SK-N-SH treated with all-trans-retinoic acid at 6 μM for 48 hours (cell line): ENCODE results near the gene ACOX3.
A peak's percentile ranks its signal among the peaks of the same experiment; 100 is the strongest.
"Not testable (repeated sequence)": the region's sequence is repeated elsewhere in the genome, so short reads cannot be mapped to it uniquely, and the experiment has no call there.

Source experiments
- ATAC-seq: fragments of 200-7000 bp; cut with Tn5 transposase; 3 replicates; pipeline ENCODE4 v1.9.1; 2020; ENCODE audit warnings: mild to moderate bottlenecking, moderate library complexity
- ARNTL ChIP-seq: fragments of 450-650 bp; formaldehyde crosslinking; IDR thresholded peaks from 2 replicates; pipeline ENCODE4 v1.5.0; 2020; ENCODE audit warnings: low read depth, mild to moderate bottlenecking, moderate library complexity, borderline replicate concordance
- BACH2 ChIP-seq: fragments of 250-450 bp; sonication (Bioruptor Pico); IDR thresholded peaks from 2 replicates; pipeline ENCODE4 v1.9.0; 2021; ENCODE audit warnings: mild to moderate bottlenecking, borderline replicate concordance
- CSDC2 ChIP-seq: fragments of 250-450 bp; sonication (Bioruptor Pico); IDR thresholded peaks from 2 replicates; pipeline ENCODE4 v1.5.0; 2020; ENCODE audit warnings: mild to moderate bottlenecking, moderate library complexity
- ESRRG ChIP-seq: fragments of 250-450 bp; sonication (Bioruptor Pico); IDR thresholded peaks from 2 replicates; pipeline ENCODE4 v1.6.1; 2021; ENCODE audit warnings: mild to moderate bottlenecking
- GLIS3 ChIP-seq: fragments of 250-450 bp; sonication (Bioruptor Pico); IDR thresholded peaks from 2 replicates; pipeline ENCODE4 v1.5.0; 2020; ENCODE audit warnings: mild to moderate bottlenecking, moderate library complexity
- ISL1 ChIP-seq: fragments of 250-450 bp; sonication (Bioruptor Pico); IDR thresholded peaks from 2 replicates; pipeline ENCODE4 v2.1.2; 2022; ENCODE audit warnings: mild to moderate bottlenecking, moderate library complexity
- OSR1 ChIP-seq: fragments of 250-450 bp; sonication (Bioruptor Pico); IDR thresholded peaks from 2 replicates; pipeline ENCODE4 v1.8.0; 2022; ENCODE audit warnings: moderate library complexity, mild to moderate bottlenecking, inconsistent platforms
- PPARA ChIP-seq: fragments of 250-450 bp; sonication (Bioruptor Pico); IDR thresholded peaks from 2 replicates; pipeline ENCODE4 v1.5.0; 2020; ENCODE audit warnings: mild to moderate bottlenecking, borderline replicate concordance
- SNAI2 ChIP-seq: fragments of 250-450 bp; sonication (Bioruptor Pico); IDR thresholded peaks from 2 replicates; pipeline ENCODE4 v1.5.0; 2020; ENCODE audit warnings: mild to moderate bottlenecking, moderate library complexity
- TCF4 ChIP-seq: fragments of 250-450 bp; sonication (Bioruptor Pico); IDR thresholded peaks from 2 replicates; pipeline ENCODE4 v1.8.0; 2021; ENCODE audit warnings: mild to moderate bottlenecking, moderate library complexity, borderline replicate concordance
- ZC3H10 ChIP-seq: fragments of 250-450 bp; sonication (Bioruptor Pico); IDR thresholded peaks from 2 replicates; pipeline ENCODE4 v1.5.1; 2021; ENCODE audit warnings: mild to moderate bottlenecking, moderate library complexity
- ZFP3 ChIP-seq: fragments of 250-450 bp; sonication (Bioruptor Pico); IDR thresholded peaks from 2 replicates; pipeline ENCODE4 v1.5.0; 2020; ENCODE audit warnings: mild to moderate bottlenecking, moderate library complexity
- ZFP30 ChIP-seq: fragments of 450-650 bp; formaldehyde crosslinking; IDR thresholded peaks from 2 replicates; pipeline ENCODE4 v1.5.0; 2022; ENCODE audit warnings: mild to moderate bottlenecking, moderate library complexity
- ZNF565 ChIP-seq: fragments of 450-650 bp; formaldehyde crosslinking; conservative IDR thresholded peaks from 2 replicates; pipeline ENCODE4 v1.5.0; 2020; ENCODE audit warnings: low read depth, mild to moderate bottlenecking, moderate library complexity
- ZNF70 ChIP-seq: fragments of 450-650 bp; formaldehyde crosslinking; IDR thresholded peaks from 2 replicates; pipeline ENCODE4 v1.5.0; 2020; ENCODE audit warnings: mild to moderate bottlenecking, moderate library complexity
- ZNF8 ChIP-seq: fragments of 450-650 bp; formaldehyde crosslinking; IDR thresholded peaks from 2 replicates; pipeline ENCODE4 v1.5.0; 2020; ENCODE audit warnings: mild to moderate bottlenecking, moderate library complexity
- TF ChIP-seq, protein P1 (sequence below): fragments of 250-450 bp; sonication (Bioruptor Pico); IDR thresholded peaks from 2 replicates; pipeline ENCODE4 v1.5.1; 2021; ENCODE audit warnings: mild to moderate bottlenecking, moderate library complexity
- TF ChIP-seq, protein P2 (sequence below): fragments of 250-450 bp; sonication (Bioruptor Pico); IDR thresholded peaks from 2 replicates; pipeline ENCODE4 v1.8.0; 2021; ENCODE audit warnings: low read depth, mild to moderate bottlenecking, moderate library complexity, borderline replicate concordance
- TF ChIP-seq, protein P3 (sequence below): fragments of 250-450 bp; sonication (Bioruptor Pico); IDR thresholded peaks from 2 replicates; pipeline ENCODE4 v1.8.0; 2020; ENCODE audit warnings: mild to moderate bottlenecking, moderate library complexity, borderline replicate concordance
- TF ChIP-seq, protein P4 (sequence below): fragments of 250-450 bp; sonication (Bioruptor Pico); IDR thresholded peaks from 2 replicates; pipeline ENCODE4 v1.5.1; 2020; ENCODE audit warnings: low read depth, mild to moderate bottlenecking, moderate library complexity

The ACOX3 gene

DNA sequence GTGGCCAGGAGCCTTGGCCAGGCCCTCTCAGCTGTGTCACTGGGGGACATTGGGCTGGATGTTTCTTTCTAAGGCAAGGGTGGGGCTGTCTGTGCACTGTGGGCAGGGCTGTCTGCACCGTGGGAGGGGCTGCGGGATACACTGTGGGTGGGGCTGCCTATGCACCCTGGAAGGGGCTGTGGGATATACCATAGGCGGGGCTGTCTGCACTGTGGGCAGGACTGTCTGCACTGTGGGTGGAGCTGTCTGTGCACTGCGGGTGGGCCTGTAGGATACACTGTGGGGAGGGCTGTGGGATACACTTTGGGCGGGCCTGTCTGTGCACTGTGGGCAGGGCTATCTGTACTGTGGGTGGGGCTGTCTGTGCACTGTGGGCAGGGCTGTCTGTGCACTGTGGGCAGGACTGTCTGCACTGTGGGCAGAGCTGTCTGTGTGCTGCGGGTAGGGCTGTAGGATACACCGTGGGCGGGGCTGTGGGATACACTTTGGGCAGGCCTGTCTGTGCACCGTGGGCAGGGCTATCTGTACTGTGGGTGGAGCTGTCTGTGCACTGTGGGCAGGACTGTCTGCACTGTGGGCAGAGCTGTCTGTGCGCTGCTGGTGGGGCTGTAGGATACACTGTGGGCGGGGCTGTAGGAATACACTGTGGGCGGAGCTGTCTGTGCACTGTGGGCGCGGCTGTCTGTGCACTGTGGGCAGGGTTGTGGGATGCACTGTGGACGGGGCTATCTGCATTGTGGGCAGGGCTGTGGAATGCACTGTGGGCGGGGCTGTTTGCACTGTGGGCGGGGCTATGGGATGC lies 31.1 kb downstream of the ACOX3 start:
- no peak for TF ChIP-seq PPARA
- TF ChIP-seq, protein P1, sequence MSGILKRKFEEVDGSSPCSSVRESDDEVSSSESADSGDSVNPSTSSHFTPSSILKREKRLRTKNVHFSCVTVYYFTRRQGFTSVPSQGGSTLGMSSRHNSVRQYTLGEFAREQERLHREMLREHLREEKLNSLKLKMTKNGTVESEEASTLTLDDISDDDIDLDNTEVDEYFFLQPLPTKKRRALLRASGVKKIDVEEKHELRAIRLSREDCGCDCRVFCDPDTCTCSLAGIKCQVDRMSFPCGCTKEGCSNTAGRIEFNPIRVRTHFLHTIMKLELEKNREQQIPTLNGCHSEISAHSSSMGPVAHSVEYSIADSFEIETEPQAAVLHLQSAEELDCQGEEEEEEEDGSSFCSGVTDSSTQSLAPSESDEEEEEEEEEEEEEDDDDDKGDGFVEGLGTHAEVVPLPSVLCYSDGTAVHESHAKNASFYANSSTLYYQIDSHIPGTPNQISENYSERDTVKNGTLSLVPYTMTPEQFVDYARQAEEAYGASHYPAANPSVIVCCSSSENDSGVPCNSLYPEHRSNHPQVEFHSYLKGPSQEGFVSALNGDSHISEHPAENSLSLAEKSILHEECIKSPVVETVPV (CRISPR knock-in tag): no peak
- TF ChIP-seq, all 23 proteins: peak for 0
- ATAC-seq: peak; percentile 57

DNA sequence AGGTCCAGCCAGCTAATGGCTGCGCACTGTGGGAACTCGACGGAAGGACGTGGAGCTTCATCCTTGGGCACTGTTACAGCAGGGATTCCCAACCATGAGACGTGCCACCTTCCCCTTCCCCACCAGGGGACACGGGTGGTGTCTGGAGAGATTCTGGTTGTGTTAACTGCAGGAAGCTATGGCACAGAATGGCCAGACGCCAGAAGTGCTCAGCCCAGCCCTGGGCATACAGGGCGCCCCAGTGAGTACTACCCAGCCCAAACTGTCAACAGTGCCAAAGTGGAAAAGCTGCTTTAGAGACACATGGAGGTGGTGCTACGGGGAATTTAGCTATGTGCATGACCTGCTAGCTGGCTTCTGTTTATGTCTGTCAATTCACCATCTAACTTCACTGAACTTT lies 32.8 kb downstream of the ACOX3 start:
- ATAC-seq: no peak
- no peak for TF ChIP-seq TCF4 (CRISPR knock-in tag)
- TF ChIP-seq GLIS3 (CRISPR knock-in tag): no peak
- TF ChIP-seq ZFP3 (CRISPR knock-in tag): no peak
- no peak for TF ChIP-seq ESRRG (CRISPR knock-in tag)
- TF ChIP-seq OSR1 (CRISPR knock-in tag): no peak
- no peak for TF ChIP-seq CSDC2 (CRISPR knock-in tag)
- TF ChIP-seq, protein P2, sequence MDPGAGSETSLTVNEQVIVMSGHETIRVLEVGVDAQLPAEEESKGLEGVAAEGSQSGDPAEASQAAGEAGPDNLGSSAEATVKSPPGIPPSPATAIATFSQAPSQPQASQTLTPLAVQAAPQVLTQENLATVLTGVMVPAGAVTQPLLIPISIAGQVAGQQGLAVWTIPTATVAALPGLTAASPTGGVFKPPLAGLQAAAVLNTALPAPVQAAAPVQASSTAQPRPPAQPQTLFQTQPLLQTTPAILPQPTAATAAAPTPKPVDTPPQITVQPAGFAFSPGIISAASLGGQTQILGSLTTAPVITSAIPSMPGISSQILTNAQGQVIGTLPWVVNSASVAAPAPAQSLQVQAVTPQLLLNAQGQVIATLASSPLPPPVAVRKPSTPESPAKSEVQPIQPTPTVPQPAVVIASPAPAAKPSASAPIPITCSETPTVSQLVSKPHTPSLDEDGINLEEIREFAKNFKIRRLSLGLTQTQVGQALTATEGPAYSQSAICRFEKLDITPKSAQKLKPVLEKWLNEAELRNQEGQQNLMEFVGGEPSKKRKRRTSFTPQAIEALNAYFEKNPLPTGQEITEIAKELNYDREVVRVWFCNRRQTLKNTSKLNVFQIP (CRISPR knock-in tag): no peak
- no peak for TF ChIP-seq ISL1 (CRISPR knock-in tag)
- no peak for TF ChIP-seq ZNF565 (CRISPR knock-in tag)
- no peak for TF ChIP-seq ZFP30 (CRISPR knock-in tag)
- TF ChIP-seq BACH2: no peak
- TF ChIP-seq, protein P1 (CRISPR knock-in tag): no peak
- TF ChIP-seq, protein P3, sequence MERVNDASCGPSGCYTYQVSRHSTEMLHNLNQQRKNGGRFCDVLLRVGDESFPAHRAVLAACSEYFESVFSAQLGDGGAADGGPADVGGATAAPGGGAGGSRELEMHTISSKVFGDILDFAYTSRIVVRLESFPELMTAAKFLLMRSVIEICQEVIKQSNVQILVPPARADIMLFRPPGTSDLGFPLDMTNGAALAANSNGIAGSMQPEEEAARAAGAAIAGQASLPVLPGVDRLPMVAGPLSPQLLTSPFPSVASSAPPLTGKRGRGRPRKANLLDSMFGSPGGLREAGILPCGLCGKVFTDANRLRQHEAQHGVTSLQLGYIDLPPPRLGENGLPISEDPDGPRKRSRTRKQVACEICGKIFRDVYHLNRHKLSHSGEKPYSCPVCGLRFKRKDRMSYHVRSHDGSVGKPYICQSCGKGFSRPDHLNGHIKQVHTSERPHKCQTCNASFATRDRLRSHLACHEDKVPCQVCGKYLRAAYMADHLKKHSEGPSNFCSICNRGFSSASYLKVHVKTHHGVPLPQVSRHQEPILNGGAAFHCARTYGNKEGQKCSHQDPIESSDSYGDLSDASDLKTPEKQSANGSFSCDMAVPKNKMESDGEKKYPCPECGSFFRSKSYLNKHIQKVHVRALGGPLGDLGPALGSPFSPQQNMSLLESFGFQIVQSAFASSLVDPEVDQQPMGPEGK (CRISPR knock-in tag): no peak
- no peak for TF ChIP-seq ZC3H10 (CRISPR knock-in tag)
- no peak for TF ChIP-seq ARNTL (CRISPR knock-in tag)
- TF ChIP-seq, protein P4, sequence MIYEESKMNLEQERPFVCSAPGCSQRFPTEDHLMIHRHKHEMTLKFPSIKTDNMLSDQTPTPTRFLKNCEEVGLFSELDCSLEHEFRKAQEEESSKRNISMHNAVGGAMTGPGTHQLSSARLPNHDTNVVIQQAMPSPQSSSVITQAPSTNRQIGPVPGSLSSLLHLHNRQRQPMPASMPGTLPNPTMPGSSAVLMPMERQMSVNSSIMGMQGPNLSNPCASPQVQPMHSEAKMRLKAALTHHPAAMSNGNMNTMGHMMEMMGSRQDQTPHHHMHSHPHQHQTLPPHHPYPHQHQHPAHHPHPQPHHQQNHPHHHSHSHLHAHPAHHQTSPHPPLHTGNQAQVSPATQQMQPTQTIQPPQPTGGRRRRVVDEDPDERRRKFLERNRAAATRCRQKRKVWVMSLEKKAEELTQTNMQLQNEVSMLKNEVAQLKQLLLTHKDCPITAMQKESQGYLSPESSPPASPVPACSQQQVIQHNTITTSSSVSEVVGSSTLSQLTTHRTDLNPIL (CRISPR knock-in tag): no peak
- TF ChIP-seq PPARA: no peak
- no peak for TF ChIP-seq ZNF70 (CRISPR knock-in tag)
- TF ChIP-seq SNAI2 (CRISPR knock-in tag): no peak
- TF ChIP-seq, all 23 proteins: peak for 0

DNA sequence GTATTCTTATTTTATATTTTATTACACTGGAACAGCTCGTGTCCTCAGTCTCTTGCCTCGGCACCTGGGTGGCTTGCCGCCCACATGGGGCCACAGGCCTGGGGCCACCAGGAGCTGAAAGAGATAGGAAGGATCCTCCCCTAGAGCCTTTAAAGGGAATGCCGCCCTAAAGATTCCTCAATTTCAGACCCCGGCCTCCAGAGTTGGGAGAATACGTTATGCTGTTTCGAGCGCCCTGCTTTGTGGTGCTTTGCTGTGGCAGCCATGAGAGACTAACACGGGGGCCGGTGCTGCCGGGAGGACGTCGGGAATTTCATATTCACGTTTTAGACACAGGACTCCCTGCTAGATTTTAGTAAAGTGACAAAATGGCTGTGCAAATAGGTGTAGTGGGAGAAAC lies 33.2 kb downstream of the ACOX3 start:
- no peak for TF ChIP-seq ZC3H10 (CRISPR knock-in tag)
- TF ChIP-seq ESRRG (CRISPR knock-in tag): no peak
- TF ChIP-seq, protein P1 (CRISPR knock-in tag): no peak
- TF ChIP-seq, protein P2 (CRISPR knock-in tag): no peak
- TF ChIP-seq, protein P3 (CRISPR knock-in tag): no peak
- TF ChIP-seq ZNF8 (CRISPR knock-in tag): no peak
- no peak for ATAC-seq

DNA sequence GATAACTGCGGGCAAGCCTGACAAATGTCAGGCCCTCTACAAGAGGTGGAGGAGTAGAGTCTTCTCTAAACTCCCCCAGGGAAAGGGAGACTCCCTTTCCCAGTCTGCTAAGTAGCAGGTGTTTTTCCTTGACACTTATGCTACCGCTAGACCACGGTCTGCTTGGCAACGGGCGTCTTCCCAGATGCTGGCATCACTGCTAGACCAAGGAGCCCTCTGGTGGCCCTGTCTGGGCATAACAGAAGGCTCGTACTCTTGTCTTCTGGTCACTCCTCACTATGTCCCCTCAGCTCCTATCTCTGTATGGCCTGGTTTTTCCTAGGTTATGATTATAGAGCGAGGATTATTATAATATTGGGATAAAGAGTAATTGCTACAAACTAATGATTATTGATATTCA lies 33.6 kb downstream of the ACOX3 start:
- not testable (repeated sequence) for ATAC-seq
